ENCODE data around the gene ADAM12. TPM values are rescaled to one million over a fixed set of nuclear protein-coding genes. Genes with fewer than 3 reads are reported as not detected.

Gene ADAM12
- total and polyA plus RNA-seq, 10 of the 15 experiments (the other 5 are each of a cell fraction or from before 2014, with no cell fraction given) = under 0.01 to 0.62 (median 0.04) TPM; not detected in 5

GRCh38 chr10:126046831-126047230, 341.4 kb downstream of the ADAM12 start:
- H3K9ac ChIP-seq (ENCODE audit: control insufficient read depth, insufficient read depth, low read length) = no peak overlapping the region
- no peak overlapping the region for H3K4me2 ChIP-seq (ENCODE audit: control insufficient read depth, insufficient read depth)
- H3K9me3 ChIP-seq (replicated peaks; ENCODE audit: control insufficient read depth, insufficient read depth, low read length) = no peaks in the 10 kb centered on the region
- ChIA-PET SMC1A (ENCODE audit: uncharacterized antibody, unreplicated experiment) (interaction anchor here (0.7 kb wide), 1 partner anchor 9 kb away, joined by 3 read pairs; no protein-coding TSS in a partner anchor), POLR2A (no interaction called here), RAD21 (ENCODE audit: unreplicated experiment) (interaction anchor here (0.8 kb wide), 1 partner anchor 64 kb away, joined by 5 read pairs; no protein-coding TSS in a partner anchor), CTCF (no interaction called here)
- no peaks in the 10 kb centered on the region for H3K79me2 ChIP-seq (ENCODE audit: control insufficient read depth, insufficient read depth, low read length)
- BruUV-seq (replicated peaks) = no TSS peak
- H3K4me1 ChIP-seq (ENCODE audit: control insufficient read depth, insufficient read depth, low read length) = peaks cover 6% of the 10 kb centered on the region
- intact Hi-C loops (cut with micrococcal nuclease; ENCODE audit: unreplicated experiment) = no loop called here
- in situ Hi-C loops (cut with MboI) = loop anchor here (10.0 kb wide), 1 partner anchor 342 kb away; no protein-coding TSS in a partner anchor
- no peak overlapping the region for H3K27ac ChIP-seq (ENCODE audit: control insufficient read depth, insufficient read depth)
- DNase-seq (ENCODE audit: low read depth, low spot score) (no peak), ATAC-seq (no peak), FAIRE-seq (no peak)
- H3K4me3 ChIP-seq = no peak overlapping the region
- H2AFZ ChIP-seq (ENCODE audit: control insufficient read depth, low read depth, low read length) = no peak overlapping the region
- no peaks in the 10 kb centered on the region for H3K27me3 ChIP-seq (replicated peaks in 1 of 2; ENCODE audit: control insufficient read depth in 2 of 2, insufficient read depth in 2 of 2, low read length in 1 of 2)
- no peaks in the 10 kb centered on the region for H3K36me3 ChIP-seq (ENCODE audit: control insufficient read depth in 2 of 2, insufficient read depth in 2 of 2, low read length in 1 of 2)
- no peaks in the 10 kb centered on the region for H4K20me1 ChIP-seq (ENCODE audit: control insufficient read depth, insufficient read depth)
- TF ChIP-seq CHD1 (IDR thresholded peaks at IDR 0.05; ENCODE audit: low read depth, low read length) = no peak
- TF ChIP-seq, protein P1, sequence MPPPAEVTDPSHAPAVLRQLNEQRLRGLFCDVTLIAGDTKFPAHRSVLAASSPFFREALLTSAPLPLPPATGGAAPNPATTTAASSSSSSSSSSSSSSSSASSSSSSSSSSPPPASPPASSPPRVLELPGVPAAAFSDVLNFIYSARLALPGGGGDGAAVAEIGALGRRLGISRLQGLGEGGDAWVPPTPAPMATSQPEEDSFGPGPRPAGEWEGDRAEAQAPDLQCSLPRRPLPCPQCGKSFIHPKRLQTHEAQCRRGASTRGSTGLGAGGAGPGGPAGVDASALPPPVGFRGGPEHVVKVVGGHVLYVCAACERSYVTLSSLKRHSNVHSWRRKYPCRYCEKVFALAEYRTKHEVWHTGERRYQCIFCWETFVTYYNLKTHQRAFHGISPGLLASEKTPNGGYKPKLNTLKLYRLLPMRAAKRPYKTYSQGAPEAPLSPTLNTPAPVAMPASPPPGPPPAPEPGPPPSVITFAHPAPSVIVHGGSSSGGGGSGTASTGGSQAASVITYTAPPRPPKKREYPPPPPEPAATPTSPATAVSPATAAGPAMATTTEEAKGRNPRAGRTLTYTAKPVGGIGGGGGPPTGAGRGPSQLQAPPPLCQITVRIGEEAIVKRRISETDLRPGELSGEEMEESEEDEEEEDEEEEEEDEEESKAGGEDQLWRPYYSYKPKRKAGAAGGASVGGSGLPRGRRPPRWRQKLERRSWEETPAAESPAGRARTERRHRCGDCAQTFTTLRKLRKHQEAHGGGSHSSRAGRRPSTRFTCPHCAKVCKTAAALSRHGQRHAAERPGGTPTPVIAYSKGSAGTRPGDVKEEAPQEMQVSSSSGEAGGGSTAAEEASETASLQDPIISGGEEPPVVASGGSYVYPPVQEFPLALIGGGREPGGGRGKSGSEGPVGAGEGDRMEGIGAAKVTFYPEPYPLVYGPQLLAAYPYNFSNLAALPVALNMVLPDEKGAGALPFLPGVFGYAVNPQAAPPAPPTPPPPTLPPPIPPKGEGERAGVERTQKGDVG (CRISPR knock-in tag; IDR thresholded peaks at IDR 0.05) = no peak
- TF ChIP-seq, protein P2, sequence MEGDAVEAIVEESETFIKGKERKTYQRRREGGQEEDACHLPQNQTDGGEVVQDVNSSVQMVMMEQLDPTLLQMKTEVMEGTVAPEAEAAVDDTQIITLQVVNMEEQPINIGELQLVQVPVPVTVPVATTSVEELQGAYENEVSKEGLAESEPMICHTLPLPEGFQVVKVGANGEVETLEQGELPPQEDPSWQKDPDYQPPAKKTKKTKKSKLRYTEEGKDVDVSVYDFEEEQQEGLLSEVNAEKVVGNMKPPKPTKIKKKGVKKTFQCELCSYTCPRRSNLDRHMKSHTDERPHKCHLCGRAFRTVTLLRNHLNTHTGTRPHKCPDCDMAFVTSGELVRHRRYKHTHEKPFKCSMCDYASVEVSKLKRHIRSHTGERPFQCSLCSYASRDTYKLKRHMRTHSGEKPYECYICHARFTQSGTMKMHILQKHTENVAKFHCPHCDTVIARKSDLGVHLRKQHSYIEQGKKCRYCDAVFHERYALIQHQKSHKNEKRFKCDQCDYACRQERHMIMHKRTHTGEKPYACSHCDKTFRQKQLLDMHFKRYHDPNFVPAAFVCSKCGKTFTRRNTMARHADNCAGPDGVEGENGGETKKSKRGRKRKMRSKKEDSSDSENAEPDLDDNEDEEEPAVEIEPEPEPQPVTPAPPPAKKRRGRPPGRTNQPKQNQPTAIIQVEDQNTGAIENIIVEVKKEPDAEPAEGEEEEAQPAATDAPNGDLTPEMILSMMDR (IDR thresholded peaks at IDR 0.05 in 2 of 3, conservative IDR thresholded peaks at IDR 0.05 in 1 of 3; ENCODE audit: control insufficient read depth in 2 of 3, extremely low read depth in 1 of 3, insufficient read depth in 1 of 3, low read depth in 3 of 3, low read length in 3 of 3) = no peak
- TF ChIP-seq FOS (IDR thresholded peaks at IDR 0.05; ENCODE audit: borderline replicate concordance, extremely low read depth, insufficient read length) = no peak
- TF ChIP-seq WRNIP1 (IDR thresholded peaks at IDR 0.05; ENCODE audit: borderline replicate concordance, low read depth, low read length) = no peak
- TF ChIP-seq RB1 (IDR thresholded peaks at IDR 0.05; ENCODE audit: borderline replicate concordance) = no peak
- WGBS (ENCODE audit: insufficient coverage, insufficient replicate concordance, low lambda C conversion rate, missing lambda C conversion rate) = 20% methylated on average over 5 of the region's 5 CpGs

Measured in GM12878 (cell line).